Measurements from ENCODE around the gene FGD3. TPM values are rescaled to one million over a fixed set of nuclear protein-coding genes. Genes with fewer than 3 reads are reported as not detected.

Gene FGD3
- total RNA-seq, 6 donors from 2014 or later = 14.0 to 45.1 (median 22.3) TPM

DNA sequence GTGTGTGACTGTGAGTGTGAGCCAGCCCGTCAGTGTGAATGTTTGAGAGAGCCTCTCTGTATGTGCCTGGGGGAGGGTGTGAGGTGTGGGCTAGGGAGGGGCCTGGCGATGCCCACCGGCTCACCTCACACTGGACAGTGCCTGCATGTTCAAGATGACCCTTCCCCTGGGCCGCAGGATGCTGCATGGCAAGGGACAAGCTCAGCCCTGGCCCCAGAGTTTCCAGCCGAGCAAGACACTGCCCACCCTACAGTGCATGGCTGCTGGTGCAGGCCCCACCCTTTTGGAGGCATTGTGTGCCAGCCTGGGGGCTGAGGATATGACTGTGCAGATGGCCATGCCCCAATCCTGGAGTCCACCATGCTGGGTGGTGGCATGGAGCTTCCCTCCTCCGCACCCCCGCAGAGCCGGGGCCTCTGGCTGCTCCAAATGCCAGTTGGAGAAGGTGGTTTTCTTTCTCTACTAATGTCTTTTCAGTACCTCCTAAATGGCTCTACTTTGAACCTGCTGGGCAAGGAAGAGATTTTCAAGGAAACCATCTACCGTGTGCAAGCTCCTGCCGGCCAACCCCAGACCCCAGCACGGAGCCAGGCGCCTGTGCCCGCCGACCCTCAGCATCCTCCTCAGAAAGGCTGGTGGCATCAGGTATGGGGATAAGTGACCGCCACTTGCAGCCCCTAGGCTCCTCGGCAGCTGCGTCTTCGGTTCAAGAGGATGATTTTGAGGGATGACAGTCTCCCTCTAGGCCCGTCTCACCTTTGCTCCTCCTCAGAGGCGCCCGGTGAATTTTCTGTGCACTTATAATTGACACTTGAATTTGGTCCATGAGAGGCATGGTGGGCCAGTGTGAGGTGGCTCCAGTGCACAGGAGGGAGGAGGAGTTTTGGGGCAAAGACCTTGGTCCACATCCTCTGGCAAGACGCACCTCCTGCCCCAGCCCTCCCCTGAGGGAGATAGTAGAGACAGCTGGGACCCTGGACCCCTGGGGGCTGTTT is 27.7 kb downstream of the FGD3 start:
- H3K27me3 ChIP-seq = no peaks in the 10 kb centered on the region
- TF ChIP-seq POLR2AphosphoS5 (IDR thresholded peaks at IDR 0.05) (no peak), POLR2A (IDR thresholded peaks at IDR 0.05) (no peak), EP300 (IDR thresholded peaks at IDR 0.05) (no peak)
- TF ChIP-seq, protein P1, sequence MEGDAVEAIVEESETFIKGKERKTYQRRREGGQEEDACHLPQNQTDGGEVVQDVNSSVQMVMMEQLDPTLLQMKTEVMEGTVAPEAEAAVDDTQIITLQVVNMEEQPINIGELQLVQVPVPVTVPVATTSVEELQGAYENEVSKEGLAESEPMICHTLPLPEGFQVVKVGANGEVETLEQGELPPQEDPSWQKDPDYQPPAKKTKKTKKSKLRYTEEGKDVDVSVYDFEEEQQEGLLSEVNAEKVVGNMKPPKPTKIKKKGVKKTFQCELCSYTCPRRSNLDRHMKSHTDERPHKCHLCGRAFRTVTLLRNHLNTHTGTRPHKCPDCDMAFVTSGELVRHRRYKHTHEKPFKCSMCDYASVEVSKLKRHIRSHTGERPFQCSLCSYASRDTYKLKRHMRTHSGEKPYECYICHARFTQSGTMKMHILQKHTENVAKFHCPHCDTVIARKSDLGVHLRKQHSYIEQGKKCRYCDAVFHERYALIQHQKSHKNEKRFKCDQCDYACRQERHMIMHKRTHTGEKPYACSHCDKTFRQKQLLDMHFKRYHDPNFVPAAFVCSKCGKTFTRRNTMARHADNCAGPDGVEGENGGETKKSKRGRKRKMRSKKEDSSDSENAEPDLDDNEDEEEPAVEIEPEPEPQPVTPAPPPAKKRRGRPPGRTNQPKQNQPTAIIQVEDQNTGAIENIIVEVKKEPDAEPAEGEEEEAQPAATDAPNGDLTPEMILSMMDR (IDR thresholded peaks at IDR 0.05) = no peak
- H3K9me3 ChIP-seq = no peaks in the 10 kb centered on the region
- DNase-seq = no peak
- peak overlapping the region; percentile 1 to 68 (median 32) for H3K27ac ChIP-seq
- H3K36me3 ChIP-seq = peaks cover 0 to 11% (median 9%) of the 10 kb centered on the region in 4 donors
- no peak overlapping the region for H3K4me3 ChIP-seq
- peak in 1 of 2 donors; percentile 7 for ATAC-seq (ENCODE audit: low FRiP score in 2 of 2)
- peaks cover 25 to 63% (median 32%) of the 10 kb centered on the region in 4 donors for H3K4me1 ChIP-seq
- WGBS, 2 donors = 86 to 89% methylated on average over 18 to 21 of the region's 22 CpGs

DNA sequence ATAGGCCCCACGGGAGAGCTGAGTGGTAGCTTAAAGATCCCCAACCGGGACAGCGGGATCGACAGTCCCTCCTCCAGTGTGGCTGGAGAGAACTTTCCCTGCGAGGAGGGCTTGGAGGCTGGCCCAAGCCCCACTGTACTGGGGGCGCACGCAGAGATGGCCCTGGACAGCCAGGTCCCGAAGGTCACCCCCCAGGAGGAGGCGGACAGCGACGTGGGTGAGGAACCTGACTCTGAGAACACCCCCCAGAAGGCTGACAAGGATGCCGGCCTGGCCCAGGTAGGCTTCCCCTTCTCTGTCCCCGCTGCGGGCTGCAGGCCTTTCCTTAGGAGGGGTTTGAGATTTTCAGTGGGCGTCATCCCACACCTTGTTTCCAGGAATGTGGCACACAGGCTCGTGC is 29.1 kb downstream of the FGD3 start:
- H3K9me3 ChIP-seq = no peaks in the 10 kb centered on the region
- H3K27me3 ChIP-seq = no peaks in the 10 kb centered on the region
- peaks cover 0 to 11% (median 9%) of the 10 kb centered on the region in 4 donors for H3K36me3 ChIP-seq
- TF ChIP-seq POLR2A (IDR thresholded peaks at IDR 0.05) (no peak), POLR2AphosphoS5 (IDR thresholded peaks at IDR 0.05) (no peak), EP300 (IDR thresholded peaks at IDR 0.05) (no peak)
- TF ChIP-seq, protein P1 (IDR thresholded peaks at IDR 0.05) = no peak
- H3K4me3 ChIP-seq = no peak overlapping the region
- 88 to 92% methylated on average over 7 to 10 of the region's 16 CpGs for WGBS, 2 donors
- peaks cover 13 to 55% (median 22%) of the 10 kb centered on the region in 4 donors for H3K4me1 ChIP-seq
- H3K27ac ChIP-seq = peak overlapping the region in 1 of 4 donors; percentile 7
- DNase-seq (no peak), ATAC-seq (ENCODE audit: low FRiP score in 2 of 2) (no peak)

DNA sequence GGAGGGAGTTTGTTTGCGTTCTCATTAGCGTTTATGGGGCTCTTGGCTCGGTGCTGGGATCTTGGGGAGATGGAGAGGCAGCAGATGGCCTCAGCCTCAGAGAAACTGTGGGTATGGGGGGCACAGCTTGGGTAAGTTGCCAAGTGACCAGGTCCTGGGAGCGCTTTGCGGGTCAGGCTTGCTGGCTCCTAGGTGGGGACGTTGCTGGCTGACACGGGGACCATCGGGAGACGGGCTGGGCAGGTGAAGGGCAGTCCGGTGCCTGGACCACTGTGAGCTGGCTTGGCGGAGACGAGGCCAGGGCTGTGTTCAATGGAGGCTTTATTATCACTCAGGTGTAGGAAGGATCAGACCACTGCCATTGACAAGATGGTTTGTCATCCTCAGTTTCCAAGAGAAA is 30.0 kb downstream of the FGD3 start:
- ATAC-seq (ENCODE audit: low FRiP score in 2 of 2) (no peak), DNase-seq (no peak)
- TF ChIP-seq POLR2AphosphoS5 (IDR thresholded peaks at IDR 0.05) = no peak
- TF ChIP-seq, protein P1 (IDR thresholded peaks at IDR 0.05) = no peak
- Histone ChIP-seq H3K36me3 (peaks cover 0 to 11% (median 9%) of the 10 kb centered on the region in 4 donors), H3K4me3 (no peak overlapping the region), H3K27ac (peak overlapping the region in 1 of 4 donors; percentile 16), H3K4me1 (peaks cover 13 to 47% (median 22%) of the 10 kb centered on the region in 4 donors), H3K27me3 (no peaks in the 10 kb centered on the region), H3K9me3 (no peaks in the 10 kb centered on the region)
- 85 to 87% methylated on average over 7 to 12 of the region's 12 CpGs for WGBS, 2 donors

DNA sequence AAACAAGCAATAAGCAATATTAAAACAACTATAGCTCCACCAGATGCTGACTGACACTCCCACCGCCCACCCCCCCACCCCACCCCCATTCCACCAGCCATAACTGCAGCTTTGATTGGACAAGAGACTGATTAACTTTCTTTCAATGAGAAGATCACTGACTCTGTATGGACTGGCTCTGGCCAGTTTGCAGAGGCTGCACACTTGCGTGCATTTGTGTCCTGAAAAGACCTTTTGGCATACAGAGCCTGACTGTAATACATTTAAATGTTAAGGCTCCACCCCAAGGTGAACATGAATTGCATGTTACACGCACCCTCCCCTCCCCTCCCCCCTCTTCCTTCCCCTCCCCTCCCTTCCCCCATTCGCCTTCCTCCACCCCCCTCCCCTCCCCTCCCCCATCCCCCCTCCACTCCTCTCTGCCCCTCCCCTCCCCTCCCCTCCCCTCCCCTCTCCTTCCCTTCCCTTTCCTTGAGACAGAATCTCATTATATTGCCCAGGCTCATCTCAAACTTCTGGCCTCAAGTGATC is 31.1 kb downstream of the FGD3 start:
- WGBS, 2 donors = 21 to 26% methylated on average over 4 of the region's 4 CpGs
- TF ChIP-seq POLR2A (IDR thresholded peaks at IDR 0.05) = no peak
- no peak for TF ChIP-seq POLR2AphosphoS5 (IDR thresholded peaks at IDR 0.05)
- TF ChIP-seq, protein P1 (IDR thresholded peaks at IDR 0.05) = no peak
- TF ChIP-seq EP300 (IDR thresholded peaks at IDR 0.05) = no peak

More for the DNA sequence above, 31.1 kb downstream of the FGD3 start:
- Histone ChIP-seq H3K4me1 (peaks cover 8 to 37% (median 19%) of the 10 kb centered on the region in 4 donors), H3K27me3 (no peaks in the 10 kb centered on the region), H3K9me3 (peaks cover 0 to 1% (median 0%) of the 10 kb centered on the region in 4 donors), H3K36me3 (peaks cover 0 to 11% (median 9%) of the 10 kb centered on the region in 4 donors), H3K27ac (peak overlapping the region in 1 of 4 donors; percentile 44), H3K4me3 (no peak overlapping the region)
- ATAC-seq (ENCODE audit: low FRiP score in 2 of 2) (no peak), DNase-seq (no peak)

All from upper lobe of left lung (tissue), 6 donors.